Tibial nerve (tissue), 4 donors: ENCODE results near the gene FOXD2. TPM values are rescaled to one million over a fixed set of nuclear protein-coding genes. Genes with fewer than 3 reads are reported as not detected.

ENCODE experiments used
- DNase-seq, 2 donors: peaks; one replicate each; pipeline ENCODE4 v3.0.0-alpha.2; 2019; ENCODE audit warnings: low spot score in 2 of 2
- H3K27ac ChIP-seq, 4 donors: fragments of 200-600 bp; sonication (generic) in 3 of 4; one replicate each; pipeline ENCODE4 v1.5.1; 2017 to 2019; ENCODE audit warnings: mild to moderate bottlenecking in 1 of 4
- H3K27me3 ChIP-seq, 2 donors: fragments of 200-600 bp; sonication (generic) in 1 of 2; one replicate each; pipeline versions ENCODE4 v1.5.1 to v1.6.0; 2017 to 2019
- H3K36me3 ChIP-seq, 3 donors: fragments of 200-600 bp; sonication (generic); one replicate each; pipeline ENCODE4 v1.5.1; 2018 to 2019
- H3K4me1 ChIP-seq, 4 donors: fragments of 200-600 bp; sonication (generic) in 3 of 4; one replicate each; pipeline ENCODE4 v1.5.1; 2017 to 2019
- H3K4me3 ChIP-seq, 4 donors: fragments of 200-600 bp; sonication (generic) in 3 of 4; one replicate each; pipeline ENCODE4 v1.5.1; 2017 to 2019; ENCODE audit warnings: mild to moderate bottlenecking in 1 of 4, moderate library complexity in 1 of 4
- H3K9me3 ChIP-seq, 4 donors: fragments of 200-600 bp; sonication (generic) in 3 of 4; one replicate each; pipeline ENCODE4 v1.5.1; 2017 to 2019
- CTCF ChIP-seq, 5 experiments: fragments of 200-600 bp in 3 of 5; fragments of 450-650 bp in 2 of 5; sonication (generic) in 3 of 5; IDR thresholded peaks; one replicate each; pipeline ENCODE4 v1.5.1; 2016 to 2019; ENCODE audit warnings: antibody characterized with exemption in 5 of 5, mild to moderate bottlenecking in 3 of 5, moderate library complexity in 2 of 5
- EP300 ChIP-seq, 2 donors: sonication (generic); formaldehyde crosslinking; IDR thresholded peaks; one replicate each; pipeline ENCODE4 v1.6.1; 2017; ENCODE audit warnings: antibody characterized with exemption in 2 of 2, mild to moderate bottlenecking in 1 of 2
- POLR2A ChIP-seq, 2 donors: fragments of 450-650 bp; IDR thresholded peaks; one replicate each; pipeline ENCODE4 v1.6.1; 2017; ENCODE audit warnings: antibody characterized with exemption in 2 of 2, mild to moderate bottlenecking in 2 of 2, moderate library complexity in 2 of 2
- WGBS, 2 donors: methylation state at CpG; one replicate each; pipeline ENCODE4 v1.1.5; 2018; 5-methylcytosine and 5-hydroxymethylcytosine counted together
- total RNA-seq, 4 donors: library from RNA; depleted of rRNA; stranded (reverse); fragments of >200 nt; gene quantifications; one replicate each; pipeline ENCODE4 v1.1.0, GENCODE V29; 2016

FOXD2 gene
- total RNA-seq, 4 donors from 2014 or later: 11.7 to 34.7 (median 27.6) TPM

DNA sequence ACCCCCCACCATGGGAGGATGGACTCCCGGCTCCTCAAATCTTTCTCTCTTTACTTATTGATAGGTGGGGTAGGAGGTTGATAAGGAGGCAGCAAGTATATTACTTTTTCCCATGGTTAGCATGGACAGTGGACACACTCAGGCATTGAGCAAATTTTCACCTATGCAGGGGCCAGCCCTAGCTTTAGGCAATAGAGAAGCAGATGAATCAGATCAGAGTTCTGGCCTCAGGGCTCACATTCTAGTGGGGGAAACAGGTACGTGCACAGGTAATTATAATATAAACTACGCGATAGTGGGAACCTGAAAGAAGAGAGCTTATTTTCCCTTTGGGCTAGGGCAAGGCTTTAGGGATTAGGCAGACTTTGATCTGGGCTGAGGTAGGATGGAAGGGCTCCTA is 35.3 kb upstream of the FOXD2 start:
- Histone ChIP-seq H3K27me3 (no peaks in the 10 kb centered on the region), H3K27ac (no peak overlapping the region), H3K4me3 (no peak overlapping the region), H3K36me3 (no peaks in the 10 kb centered on the region), H3K9me3 (no peaks in the 10 kb centered on the region), H3K4me1 (no peaks in the 10 kb centered on the region)
- TF ChIP-seq POLR2A (IDR thresholded peaks at IDR 0.05) (no peak), CTCF (IDR thresholded peaks at IDR 0.05) (no peak)
- WGBS, 2 donors: 94 to 96% methylated on average over 4 of the region's 4 CpGs
- no peak for DNase-seq

GRCh38 chr1:47403321-47403910 is 34.4 kb upstream of the FOXD2 start:
- 83 to 89% methylated on average over 4 of the region's 4 CpGs for WGBS, 2 donors
- no peaks in the 10 kb centered on the region for H3K9me3 ChIP-seq
- no peak for TF ChIP-seq POLR2A (IDR thresholded peaks at IDR 0.05)
- no peak for TF ChIP-seq CTCF (IDR thresholded peaks at IDR 0.05)
- no peak for TF ChIP-seq EP300 (IDR thresholded peaks at IDR 0.05)
- H3K27me3 ChIP-seq: no peaks in the 10 kb centered on the region
- H3K4me1 ChIP-seq: peaks cover 0 to 3% (median 0%) of the 10 kb centered on the region in 4 donors
- no peaks in the 10 kb centered on the region for H3K36me3 ChIP-seq
- H3K27ac ChIP-seq: no peak overlapping the region
- H3K4me3 ChIP-seq: no peak overlapping the region
- DNase-seq: no peak

DNA sequence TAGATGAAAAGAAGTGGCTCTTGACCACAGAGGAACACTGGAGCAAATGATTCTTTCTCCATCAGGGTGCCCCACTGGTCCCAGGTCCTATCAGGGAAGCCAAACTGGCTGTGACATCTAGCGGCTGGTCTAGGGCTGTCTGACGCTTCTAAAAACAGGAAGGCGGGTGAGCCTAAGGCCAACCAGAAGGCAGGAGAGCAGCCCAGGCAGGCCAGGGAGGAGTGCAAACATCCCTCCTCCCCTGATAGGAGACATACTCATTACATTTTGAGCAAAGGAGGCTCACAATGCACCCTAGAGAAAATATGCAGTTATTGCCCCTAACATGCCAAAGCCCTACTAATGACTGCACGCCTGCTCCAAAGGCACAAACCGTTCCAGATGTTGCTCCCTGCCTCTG is 32.1 kb upstream of the FOXD2 start:
- no peak overlapping the region for H3K4me3 ChIP-seq
- TF ChIP-seq POLR2A (IDR thresholded peaks at IDR 0.05): no peak
- TF ChIP-seq CTCF (IDR thresholded peaks at IDR 0.05): peak in 1 of 5 experiments; percentile 11
- TF ChIP-seq EP300 (IDR thresholded peaks at IDR 0.05): peak in 1 of 2 donors; percentile 12
- peak overlapping the region in 1 of 4 donors; percentile 44 for H3K27ac ChIP-seq
- H3K9me3 ChIP-seq: no peaks in the 10 kb centered on the region
- H3K36me3 ChIP-seq: no peaks in the 10 kb centered on the region
- no peaks in the 10 kb centered on the region for H3K27me3 ChIP-seq
- WGBS, 2 donors: 45 to 63% methylated on average over 5 of the region's 5 CpGs
- peak; percentile 12 to 19 for DNase-seq
- peaks cover 0 to 24% (median 0%) of the 10 kb centered on the region in 4 donors for H3K4me1 ChIP-seq

- no peak for DNase-seq
- TF ChIP-seq POLR2A (IDR thresholded peaks at IDR 0.05): no peak
- no peak for TF ChIP-seq EP300 (IDR thresholded peaks at IDR 0.05)
- no peak for TF ChIP-seq CTCF (IDR thresholded peaks at IDR 0.05)
- H3K9me3 ChIP-seq: no peaks in the 10 kb centered on the region
- no peak overlapping the region for H3K27ac ChIP-seq
- H3K36me3 ChIP-seq: no peaks in the 10 kb centered on the region
- no peak overlapping the region for H3K4me3 ChIP-seq
- 77 to 82% methylated on average over 5 of the region's 5 CpGs for WGBS, 2 donors
- peaks cover 0 to 26% (median 0%) of the 10 kb centered on the region in 4 donors for H3K4me1 ChIP-seq
- no peaks in the 10 kb centered on the region for H3K27me3 ChIP-seq
Measured at GRCh38 chr1:47406966-47407365, 30.9 kb upstream of the FOXD2 start.

DNA sequence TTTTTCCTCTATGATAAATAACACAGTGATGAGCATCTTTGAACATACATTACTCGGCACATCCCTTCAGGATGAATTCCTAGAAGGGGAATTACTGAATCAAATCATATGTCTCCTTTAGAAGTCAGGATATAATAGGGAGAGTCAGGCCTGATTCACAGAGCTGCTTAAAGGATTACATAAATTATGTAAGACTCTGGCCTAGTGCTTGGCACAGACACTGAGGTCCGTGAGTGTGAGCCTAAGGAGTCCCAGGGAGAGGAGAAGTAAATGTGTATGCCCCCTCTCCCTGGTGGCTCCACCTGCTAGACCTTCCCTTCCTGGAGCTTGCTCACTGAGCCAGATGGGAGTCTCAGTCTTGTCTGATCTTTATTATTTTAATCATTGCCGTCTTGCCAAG is 30.4 kb upstream of the FOXD2 start:
- H3K4me1 ChIP-seq: peaks cover 0 to 26% (median 0%) of the 10 kb centered on the region in 4 donors

More for the DNA sequence above, 30.4 kb upstream of the FOXD2 start:
- H3K27ac ChIP-seq: no peak overlapping the region
- H3K4me3 ChIP-seq: no peak overlapping the region
- H3K36me3 ChIP-seq: no peaks in the 10 kb centered on the region
- no peak for DNase-seq
- no peaks in the 10 kb centered on the region for H3K9me3 ChIP-seq
- no peaks in the 10 kb centered on the region for H3K27me3 ChIP-seq
- whole genome bisulfite sequencing, 2 donors: 85 to 86% methylated on average over 3 of the region's 3 CpGs
- no peak for TF ChIP-seq CTCF (IDR thresholded peaks at IDR 0.05)
- no peak for TF ChIP-seq EP300 (IDR thresholded peaks at IDR 0.05)
- no peak for TF ChIP-seq POLR2A (IDR thresholded peaks at IDR 0.05)
